22Rv1 (cell line): Measurements from ENCODE around the gene POU5F1.

Source experiments
- H3K27ac ChIP-seq: fragments of 450-650 bp; 2 replicates; pipeline ENCODE4 v1.5.1; 2017
- ZFX ChIP-seq: fragments of 450-650 bp; IDR thresholded peaks from 2 replicates; pipeline ENCODE4 v1.6.1; 2017; ENCODE audit warnings: antibody characterized with exemption, borderline replicate concordance
- TF ChIP-seq, protein P1 (sequence below): fragments of 450-650 bp; IDR thresholded peaks from 2 replicates; pipeline ENCODE4 v1.5.1; 2017; ENCODE audit warnings: mild to moderate bottlenecking

The POU5F1 gene

GRCh38 chr6:31158140-31158862 is 12.2 kb downstream of the POU5F1 start, which contains the start of gene TCF19:
Gene TCF19, plus strand, starts transcription at chr6:31158589. Its CDS starts 881 bp downstream, at chr6:31159470.
- TF ChIP-seq, protein P1, sequence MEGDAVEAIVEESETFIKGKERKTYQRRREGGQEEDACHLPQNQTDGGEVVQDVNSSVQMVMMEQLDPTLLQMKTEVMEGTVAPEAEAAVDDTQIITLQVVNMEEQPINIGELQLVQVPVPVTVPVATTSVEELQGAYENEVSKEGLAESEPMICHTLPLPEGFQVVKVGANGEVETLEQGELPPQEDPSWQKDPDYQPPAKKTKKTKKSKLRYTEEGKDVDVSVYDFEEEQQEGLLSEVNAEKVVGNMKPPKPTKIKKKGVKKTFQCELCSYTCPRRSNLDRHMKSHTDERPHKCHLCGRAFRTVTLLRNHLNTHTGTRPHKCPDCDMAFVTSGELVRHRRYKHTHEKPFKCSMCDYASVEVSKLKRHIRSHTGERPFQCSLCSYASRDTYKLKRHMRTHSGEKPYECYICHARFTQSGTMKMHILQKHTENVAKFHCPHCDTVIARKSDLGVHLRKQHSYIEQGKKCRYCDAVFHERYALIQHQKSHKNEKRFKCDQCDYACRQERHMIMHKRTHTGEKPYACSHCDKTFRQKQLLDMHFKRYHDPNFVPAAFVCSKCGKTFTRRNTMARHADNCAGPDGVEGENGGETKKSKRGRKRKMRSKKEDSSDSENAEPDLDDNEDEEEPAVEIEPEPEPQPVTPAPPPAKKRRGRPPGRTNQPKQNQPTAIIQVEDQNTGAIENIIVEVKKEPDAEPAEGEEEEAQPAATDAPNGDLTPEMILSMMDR: no peak
- no peak for TF ChIP-seq ZFX
- H3K27ac ChIP-seq: peak within 1 kb of the TSS; percentile 74

DNA sequence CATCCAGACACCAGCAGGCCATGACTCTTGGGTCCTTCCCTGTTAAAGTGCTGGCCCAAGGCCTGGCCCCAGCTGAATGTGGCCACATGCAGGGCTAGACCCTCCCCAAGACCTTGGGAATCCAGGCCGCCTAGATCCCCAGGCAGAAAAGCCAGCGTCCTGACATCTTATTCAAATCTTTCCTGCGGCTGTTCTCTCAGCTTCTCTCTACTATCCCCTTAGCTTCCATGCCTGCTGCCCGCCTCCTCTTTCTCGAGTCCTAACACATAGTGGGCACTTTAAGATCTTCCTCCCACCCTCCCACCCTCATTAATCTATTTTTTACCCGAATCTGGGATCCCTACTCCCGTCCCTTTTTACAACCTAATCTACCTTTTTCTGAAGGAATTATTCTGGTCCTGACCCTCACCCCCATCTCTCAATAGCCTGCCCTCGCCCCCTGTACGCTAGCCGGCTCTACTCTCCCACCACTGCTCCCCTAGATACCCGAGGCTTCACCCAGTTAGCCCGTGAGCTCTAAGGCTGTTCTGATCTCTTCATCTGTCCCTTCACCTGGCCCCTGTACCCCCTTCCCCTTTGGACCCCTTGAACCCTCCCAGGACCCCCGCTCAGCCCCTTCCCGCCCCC is 12.9 kb downstream of the POU5F1 start, which contains the start of gene CCHCR1:
Gene CCHCR1, minus strand, starts transcription at position 290 of the 627 bp plus-strand sequence. Its CDS starts 202 bp downstream, at position 88.
- TF ChIP-seq, protein P1: no peak
- no peak for TF ChIP-seq ZFX
- H3K27ac ChIP-seq: peak within 1 kb of the TSS; percentile 74

DNA sequence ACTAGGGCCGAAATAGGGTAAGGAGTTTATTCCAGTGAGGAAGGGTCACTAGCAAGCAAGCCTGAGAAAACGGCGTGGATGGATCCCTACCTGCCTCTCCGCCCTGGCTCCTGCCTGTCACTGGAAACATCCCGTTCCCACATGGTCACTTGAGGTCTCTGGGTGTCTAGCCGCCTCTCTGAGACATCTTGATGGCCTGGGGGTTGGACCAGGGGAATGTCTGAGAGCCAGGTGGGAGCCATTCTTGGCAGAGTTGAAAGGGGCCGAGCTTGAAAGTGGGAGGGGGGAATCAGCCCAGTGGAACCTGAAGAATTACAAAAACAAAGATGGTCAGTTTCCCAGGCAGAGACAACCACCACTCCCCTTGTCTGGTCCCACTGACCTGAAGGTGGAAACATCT is 13.8 kb downstream of the POU5F1 start:
- TF ChIP-seq, protein P1: no peak
- TF ChIP-seq ZFX: no peak
- H3K27ac ChIP-seq: peak overlapping the region; percentile 74; the same call in 1 of the 2 replicates

GRCh38 chr6:31154436-31154835 is 16.0 kb downstream of the POU5F1 start:
- no peak overlapping the region for H3K27ac ChIP-seq
- TF ChIP-seq ZFX: no peak
- TF ChIP-seq, protein P1: no peak

GRCh38 chr6:31152781-31153180 is 17.7 kb downstream of the POU5F1 start:
- TF ChIP-seq ZFX: no peak
- TF ChIP-seq, protein P1: no peak
- H3K27ac ChIP-seq: no peak overlapping the region

GRCh38 chr6:31149827-31150447 is 20.5 kb downstream of the POU5F1 start:
- no peak for TF ChIP-seq ZFX
- TF ChIP-seq, protein P1: no peak
- H3K27ac ChIP-seq: no peak overlapping the region

GRCh38 chr6:31145386-31145785 is 25.1 kb downstream of the POU5F1 start:
- no peak overlapping the region for H3K27ac ChIP-seq
- TF ChIP-seq, protein P1: no peak
- no peak for TF ChIP-seq ZFX
